ENCODE data around the gene TEX36. TPM values are rescaled to one million over a fixed set of nuclear protein-coding genes. Genes with fewer than 3 reads are reported as not detected.

Gene TEX36
- total and polyA plus RNA-seq, 9 of the 15 experiments (the other 6 are each of a cell fraction or from before 2014, with no cell fraction given), result 0.10 to 0.82 (median 0.15) TPM; not detected in 6

- TF ChIP-seq REST (IDR thresholded peaks at IDR 0.05; ENCODE audit: borderline replicate concordance), result no peak
- no peak for TF ChIP-seq REST (CRISPR knock-in tag; IDR thresholded peaks at IDR 0.05; ENCODE audit: low read depth)
- no peak for TF ChIP-seq NFIC (IDR thresholded peaks at IDR 0.05)
- TF ChIP-seq TFAM (CRISPR knock-in tag; conservative IDR thresholded peaks at IDR 0.05), result no peak
Observed at GRCh38 chr10:125683063-125683462, at the start of gene TEX36 (continued).
